Tibial nerve (tissue), 4 donors: ENCODE measurements around the gene UGCG. TPM values are rescaled to one million over a fixed set of nuclear protein-coding genes. Genes with fewer than 3 reads are reported as not detected.

Experiments used
- DNase-seq, 2 donors: peaks; one replicate each; pipeline ENCODE4 v3.0.0-alpha.2; 2019; ENCODE audit warnings: low spot score in 2 of 2
- H3K27ac ChIP-seq, 4 donors: fragments of 200-600 bp; sonication (generic) in 3 of 4; one replicate each; pipeline ENCODE4 v1.5.1; 2017 to 2019; ENCODE audit warnings: mild to moderate bottlenecking in 1 of 4
- H3K27me3 ChIP-seq, 2 donors: fragments of 200-600 bp; sonication (generic) in 1 of 2; one replicate each; pipeline versions ENCODE4 v1.5.1 to v1.6.0; 2017 to 2019
- H3K36me3 ChIP-seq, 3 donors: fragments of 200-600 bp; sonication (generic); one replicate each; pipeline ENCODE4 v1.5.1; 2018 to 2019
- H3K4me1 ChIP-seq, 4 donors: fragments of 200-600 bp; sonication (generic) in 3 of 4; one replicate each; pipeline ENCODE4 v1.5.1; 2017 to 2019
- H3K4me3 ChIP-seq, 4 donors: fragments of 200-600 bp; sonication (generic) in 3 of 4; one replicate each; pipeline ENCODE4 v1.5.1; 2017 to 2019; ENCODE audit warnings: mild to moderate bottlenecking in 1 of 4, moderate library complexity in 1 of 4
- H3K9me3 ChIP-seq, 4 donors: fragments of 200-600 bp; sonication (generic) in 3 of 4; one replicate each; pipeline ENCODE4 v1.5.1; 2017 to 2019
- CTCF ChIP-seq, 5 experiments: fragments of 200-600 bp in 3 of 5; fragments of 450-650 bp in 2 of 5; sonication (generic) in 3 of 5; IDR thresholded peaks; one replicate each; pipeline ENCODE4 v1.5.1; 2016 to 2019; ENCODE audit warnings: antibody characterized with exemption in 5 of 5, mild to moderate bottlenecking in 3 of 5, moderate library complexity in 2 of 5
- EP300 ChIP-seq, 2 donors: sonication (generic); formaldehyde crosslinking; IDR thresholded peaks; one replicate each; pipeline ENCODE4 v1.6.1; 2017; ENCODE audit warnings: antibody characterized with exemption in 2 of 2, mild to moderate bottlenecking in 1 of 2
- POLR2A ChIP-seq, 2 donors: fragments of 450-650 bp; IDR thresholded peaks; one replicate each; pipeline ENCODE4 v1.6.1; 2017; ENCODE audit warnings: antibody characterized with exemption in 2 of 2, mild to moderate bottlenecking in 2 of 2, moderate library complexity in 2 of 2
- WGBS, 2 donors: methylation state at CpG; one replicate each; pipeline ENCODE4 v1.1.5; 2018; 5-methylcytosine and 5-hydroxymethylcytosine counted together
- total RNA-seq, 4 donors: library from RNA; depleted of rRNA; stranded (reverse); fragments of >200 nt; gene quantifications; one replicate each; pipeline ENCODE4 v1.1.0, GENCODE V29; 2016

Gene UGCG
- total RNA-seq, 4 donors from 2014 or later: 22.1 to 33.7 (median 24.9) TPM

- Histone ChIP-seq H3K4me3 (no peak overlapping the region), H3K27ac (no peak overlapping the region), H3K4me1 (peaks cover 0 to 44% (median 7%) of the 10 kb centered on the region in 4 donors), H3K36me3 (peaks cover 0 to 44% (median 0%) of the 10 kb centered on the region in 3 donors), H3K27me3 (no peaks in the 10 kb centered on the region), H3K9me3 (no peaks in the 10 kb centered on the region)
- no peak for DNase-seq
- TF ChIP-seq CTCF (IDR thresholded peaks at IDR 0.05): no peak
- no peak for TF ChIP-seq POLR2A (IDR thresholded peaks at IDR 0.05)
- TF ChIP-seq EP300 (IDR thresholded peaks at IDR 0.05): no peak
- WGBS, 2 donors: 63 to 72% methylated on average over 4 of the region's 4 CpGs
Measured at GRCh38 chr9:111919875-111920274, 23.3 kb downstream of the UGCG start.

GRCh38 chr9:111920531-111920930 lies 23.9 kb downstream of the UGCG start:
- WGBS, 2 donors: 93 to 96% methylated on average over 7 of the region's 7 CpGs
- H3K27ac ChIP-seq: no peak overlapping the region
- no peaks in the 10 kb centered on the region for H3K9me3 ChIP-seq
- H3K4me1 ChIP-seq: peaks cover 0 to 41% (median 3%) of the 10 kb centered on the region in 4 donors
- H3K36me3 ChIP-seq: peaks cover 0 to 50% (median 0%) of the 10 kb centered on the region in 3 donors
- no peak overlapping the region for H3K4me3 ChIP-seq
- H3K27me3 ChIP-seq: no peaks in the 10 kb centered on the region
- TF ChIP-seq CTCF (IDR thresholded peaks at IDR 0.05) (no peak), EP300 (IDR thresholded peaks at IDR 0.05) (no peak), POLR2A (IDR thresholded peaks at IDR 0.05) (no peak)
- no peak for DNase-seq

- no peak for DNase-seq
Measured at GRCh38 chr9:111922324-111923013, 25.9 kb downstream of the UGCG start.

GRCh38 chr9:111924281-111924680 lies 27.7 kb downstream of the UGCG start:
- no peak for DNase-seq
- H3K27ac ChIP-seq: no peak overlapping the region
- H3K4me3 ChIP-seq: no peak overlapping the region
- H3K36me3 ChIP-seq: peaks cover 0 to 64% (median 0%) of the 10 kb centered on the region in 3 donors
- TF ChIP-seq CTCF (IDR thresholded peaks at IDR 0.05) (no peak), POLR2A (IDR thresholded peaks at IDR 0.05) (no peak), EP300 (IDR thresholded peaks at IDR 0.05) (no peak)
- H3K4me1 ChIP-seq: peaks cover 0 to 31% (median 4%) of the 10 kb centered on the region in 4 donors
- no peaks in the 10 kb centered on the region for H3K27me3 ChIP-seq
- no peaks in the 10 kb centered on the region for H3K9me3 ChIP-seq

More at GRCh38 chr9:111922324-111923013, 25.9 kb downstream of the UGCG start:
- Histone ChIP-seq H3K4me1 (peaks cover 0 to 35% (median 4%) of the 10 kb centered on the region in 4 donors), H3K9me3 (no peaks in the 10 kb centered on the region), H3K4me3 (no peak overlapping the region), H3K27ac (no peak overlapping the region), H3K27me3 (no peaks in the 10 kb centered on the region), H3K36me3 (peaks cover 0 to 58% (median 0%) of the 10 kb centered on the region in 3 donors)
- TF ChIP-seq POLR2A (IDR thresholded peaks at IDR 0.05) (no peak), EP300 (IDR thresholded peaks at IDR 0.05) (no peak)

GRCh38 chr9:111925017-111925770 lies 28.6 kb downstream of the UGCG start:
- H3K27ac ChIP-seq: peak overlapping the region in 2 of 4 donors; percentile 17 to 38
- TF ChIP-seq CTCF (IDR thresholded peaks at IDR 0.05) (no peak), EP300 (IDR thresholded peaks at IDR 0.05) (no peak), POLR2A (IDR thresholded peaks at IDR 0.05) (no peak)
- H3K4me3 ChIP-seq: no peak overlapping the region
- H3K4me1 ChIP-seq: peaks cover 0 to 31% (median 4%) of the 10 kb centered on the region in 4 donors
- peaks cover 0 to 69% (median 0%) of the 10 kb centered on the region in 3 donors for H3K36me3 ChIP-seq
- H3K9me3 ChIP-seq: no peaks in the 10 kb centered on the region
- no peak for DNase-seq
- WGBS, 2 donors: 92 to 94% methylated on average over 7 of the region's 7 CpGs
- no peaks in the 10 kb centered on the region for H3K27me3 ChIP-seq
